HCT116 (cell line): ENCODE measurements around the gene DUSP2.

Experiments used
- ATF3 ChIP-seq: IDR thresholded peaks from 2 replicates; pipeline ENCODE4 v1.6.1; 2012
- EZH2 ChIP-seq: fragments of 200-600 bp; sonication (generic); IDR thresholded peaks from 2 replicates; pipeline ENCODE4 v1.6.1; 2017; ENCODE audit warnings: antibody characterized with exemption, mixed run types
- POLR2A ChIP-seq: IDR thresholded peaks from 2 replicates; pipeline ENCODE4 v1.7.0; 2011; ENCODE audit warnings: borderline replicate concordance; ENCODE audit not compliant: insufficient read depth, insufficient read length; ENCODE audit errors: extremely low read depth
- SIN3A ChIP-seq: IDR thresholded peaks from 2 replicates; pipeline ENCODE4 v1.6.1; 2012; ENCODE audit warnings: low read depth
- ZNF274 ChIP-seq: fragments of 200-500 bp; sonication (Bioruptor generic); IDR thresholded peaks from 2 replicates; pipeline ENCODE4 v1.6.1; 2014; ENCODE audit warnings: mild to moderate bottlenecking, low read depth, low read length, inconsistent platforms
- TF ChIP-seq, protein P1 (sequence below): IDR thresholded peaks from 2 replicates; pipeline ENCODE4 v1.6.1; 2012

- no peak for TF ChIP-seq SIN3A
- no peak for TF ChIP-seq ATF3
- no peak for TF ChIP-seq EZH2
- TF ChIP-seq, protein P1, sequence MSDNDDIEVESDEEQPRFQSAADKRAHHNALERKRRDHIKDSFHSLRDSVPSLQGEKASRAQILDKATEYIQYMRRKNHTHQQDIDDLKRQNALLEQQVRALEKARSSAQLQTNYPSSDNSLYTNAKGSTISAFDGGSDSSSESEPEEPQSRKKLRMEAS, result no peak; the same call in 1 of the 2 replicates
- no peak for TF ChIP-seq POLR2A
- no peak for TF ChIP-seq ZNF274
Measured at GRCh38 chr2:96116424-96116878, 28.8 kb downstream of the DUSP2 start, which contains the start of gene ADRA2B.
